Activated CD8-positive, alpha-beta T cell treated with anti-CD3 and anti-CD28 coated beads for 36 hours (primary cell): Measurements from ENCODE around the gene TPSG1. TPM values are rescaled to one million over a fixed set of nuclear protein-coding genes. Genes with fewer than 3 reads are reported as not detected.

ENCODE experiments used
- ATAC-seq: fragments of 200-7000 bp; cut with Tn5 transposase; one replicate; pipeline ENCODE4 v1.10.0; 2021; ENCODE audit warnings: mild to moderate bottlenecking, moderate library complexity
- CTCF ChIA-PET: fragments of 350-600 bp; sonication (Branson Sonifier 250); formaldehyde crosslinking; loops from one replicate; lab custom pipeline; 2021; ENCODE audit warnings: antibody characterized with exemption; lab: Charles Lee
- POLR2A ChIA-PET: fragments of 350-600 bp; sonication (Branson Sonifier 250); formaldehyde crosslinking; loops from one replicate; lab custom pipeline; 2021; ENCODE audit warnings: antibody characterized with exemption; lab: Charles Lee
- DNase-seq: peaks from one replicate; pipeline ENCODE4 v3.0.0-alpha.2; 2020
- H3K27ac Mint-ChIP-seq: one replicate; pipeline ENCODE4 v1.8.0; 2021; ENCODE audit warnings: mild to moderate bottlenecking, mixed read lengths
- H3K27me3 Mint-ChIP-seq: one replicate; pipeline ENCODE4 v1.8.0; 2021; ENCODE audit warnings: mixed read lengths
- H3K36me3 Mint-ChIP-seq: one replicate; pipeline ENCODE4 v1.8.0; 2021; ENCODE audit warnings: low read depth, mixed read lengths
- H3K4me1 Mint-ChIP-seq: one replicate; pipeline ENCODE4 v1.8.0; 2021; ENCODE audit warnings: low read depth, mixed read lengths
- H3K4me3 Mint-ChIP-seq: one replicate; pipeline ENCODE4 v1.8.0; 2021; ENCODE audit warnings: mild to moderate bottlenecking, moderate library complexity, mixed read lengths
- H3K9me3 Mint-ChIP-seq: one replicate; pipeline ENCODE4 v1.8.0; 2021; ENCODE audit warnings: mixed read lengths
- CTCF ChIP-seq: fragments of 200-600 bp; IDR thresholded peaks from one replicate; pipeline ENCODE4 v1.8.0; 2022; ENCODE audit warnings: antibody characterized with exemption, mild to moderate bottlenecking
- intact Hi-C: fragments of 100-400 bp; cut with micrococcal nuclease; formaldehyde crosslinking; loops from one replicate; pipeline ENCODE4 v1.10.0; 2022
- total RNA-seq, 2 experiments: library from RNA; stranded (reverse); gene quantifications; one replicate each; pipeline ENCODE4 v1.2.3, GENCODE V29; 2021

The TPSG1 gene
- total RNA-seq, 2 experiments from 2014 or later, result not detected

- CTCF ChIA-PET, result no interaction called here
- intact Hi-C loops, result no loop called here
- DNase-seq (no peak), ATAC-seq (no peak)
- H3K27me3 Mint-ChIP-seq, result no peaks in the 10 kb centered on the region
- no peak overlapping the region for H3K27ac Mint-ChIP-seq
- no peaks in the 10 kb centered on the region for H3K9me3 Mint-ChIP-seq
- no peaks in the 10 kb centered on the region for H3K36me3 Mint-ChIP-seq
- no peaks in the 10 kb centered on the region for H3K4me1 Mint-ChIP-seq
- no peak for TF ChIP-seq CTCF
- H3K4me3 Mint-ChIP-seq, result no peak overlapping the region
- POLR2A ChIA-PET, result no interaction called here
These were observed 46.7 kb downstream of the TPSG1 start for GRCh38 chr16:1178295-1178910.

- H3K27me3 Mint-ChIP-seq, result no peaks in the 10 kb centered on the region
- intact Hi-C loops, result no loop called here
- no peaks in the 10 kb centered on the region for H3K9me3 Mint-ChIP-seq
- H3K4me3 Mint-ChIP-seq, result no peak overlapping the region
- H3K27ac Mint-ChIP-seq, result no peak overlapping the region
- no peaks in the 10 kb centered on the region for H3K4me1 Mint-ChIP-seq
- no peak for ATAC-seq
- no peak for DNase-seq
- no peaks in the 10 kb centered on the region for H3K36me3 Mint-ChIP-seq
- CTCF ChIA-PET, result no interaction called here
- TF ChIP-seq CTCF, result no peak
- POLR2A ChIA-PET, result no interaction called here
These were observed 47.3 kb downstream of the TPSG1 start for GRCh38 chr16:1177750-1178149.

- no peaks in the 10 kb centered on the region for H3K36me3 Mint-ChIP-seq
- no peaks in the 10 kb centered on the region for H3K27me3 Mint-ChIP-seq
- ChIA-PET CTCF (no interaction called here), POLR2A (no interaction called here)
- no peak overlapping the region for H3K27ac Mint-ChIP-seq
- DNase-seq, result no peak
- H3K4me1 Mint-ChIP-seq, result no peaks in the 10 kb centered on the region
- no peak for ATAC-seq
- H3K9me3 Mint-ChIP-seq, result no peaks in the 10 kb centered on the region
- intact Hi-C loops, result no loop called here
- TF ChIP-seq CTCF, result no peak
- H3K4me3 Mint-ChIP-seq, result no peak overlapping the region
These were observed 48.0 kb downstream of the TPSG1 start for GRCh38 chr16:1177053-1177452.

GRCh38 chr16:1176280-1176897 is 48.7 kb downstream of the TPSG1 start:
- Mint-ChIP-seq H3K4me3 (no peak overlapping the region), H3K9me3 (no peaks in the 10 kb centered on the region), H3K27me3 (no peaks in the 10 kb centered on the region), H3K36me3 (no peaks in the 10 kb centered on the region), H3K4me1 (no peaks in the 10 kb centered on the region), H3K27ac (no peak overlapping the region)
- ChIA-PET CTCF (no interaction called here), POLR2A (no interaction called here)
- DNase-seq (no peak), ATAC-seq (no peak)
- intact Hi-C loops, result no loop called here
- no peak for TF ChIP-seq CTCF

- intact Hi-C loops, result no loop called here
- Mint-ChIP-seq H3K4me1 (no peaks in the 10 kb centered on the region), H3K27me3 (no peaks in the 10 kb centered on the region), H3K9me3 (no peaks in the 10 kb centered on the region), H3K36me3 (no peaks in the 10 kb centered on the region), H3K27ac (no peak overlapping the region), H3K4me3 (no peak overlapping the region)
- DNase-seq (no peak), ATAC-seq (no peak)
- POLR2A ChIA-PET, result no interaction called here
- CTCF ChIA-PET, result no interaction called here
- TF ChIP-seq CTCF, result no peak
These were observed 49.3 kb downstream of the TPSG1 start for GRCh38 chr16:1175566-1176279.
